Transverse colon (tissue), 4 donors: ENCODE data around the gene FOXO1.

Experiments
- CTCF ChIP-seq, 5 experiments: fragments of 200-600 bp in 3 of 5; fragments of 450-650 bp in 2 of 5; sonication (generic) in 3 of 5; IDR thresholded peaks; 1 replicate in 2 of 5; 2 replicates in 3 of 5; pipeline ENCODE4 v1.5.1; 2016 to 2017; ENCODE audit warnings: antibody characterized with exemption in 5 of 5, inconsistent platforms in 3 of 5, mild to moderate bottlenecking in 2 of 5, moderate library complexity in 1 of 5
- EP300 ChIP-seq: sonication (generic); formaldehyde crosslinking; IDR thresholded peaks from one replicate; pipeline ENCODE4 v1.6.1; 2017; ENCODE audit warnings: antibody characterized with exemption, low read depth
- POLR2A ChIP-seq: fragments of 450-650 bp; IDR thresholded peaks from one replicate; pipeline ENCODE4 v1.6.1; 2016; ENCODE audit warnings: antibody characterized with exemption, mild to moderate bottlenecking, moderate library complexity
- POLR2AphosphoS5 ChIP-seq, 3 donors: sonication (generic); formaldehyde crosslinking; IDR thresholded peaks; one replicate each; pipeline ENCODE4 v1.6.1; 2016; ENCODE audit warnings: antibody characterized with exemption in 3 of 3

- TF ChIP-seq CTCF (IDR thresholded peaks at IDR 0.05) (no peak), POLR2A (no peak), POLR2AphosphoS5 (IDR thresholded peaks at IDR 0.05) (no peak), EP300 (no peak)
Observed at GRCh38 chr13:40653527-40654318, 12.7 kb downstream of the FOXO1 start.
